HepG2 (cell line): ENCODE results near the gene IFIT3. TPM values are rescaled to one million over a fixed set of nuclear protein-coding genes. Genes with fewer than 3 reads are reported as not detected.

Source experiments
- ATAC-seq: fragments of 200-7000 bp; cut with Tn5 transposase; 3 replicates; pipeline ENCODE4 v1.9.1; 2020; ENCODE audit warnings: mild to moderate bottlenecking, moderate library complexity
- BruUV-seq: library from RNA; stranded (reverse); fragments of 400-500 nt; replicated peaks from 2 replicates; lab custom pipeline; 2021; lab: Mats Ljungman, UMichigan
- CTCF ChIA-PET: fragments of 300-600 bp; formaldehyde crosslinking; extraction: SDS; loops from one replicate; lab custom pipeline; 2021; ENCODE audit warnings: low total read pairs, inconsistent platforms, low intra/inter-chr PET ratio; lab: Yijun Ruan, JAX
- POLR2A ChIA-PET: fragments of 350-600 bp; sonication (Branson Sonifier 250); formaldehyde crosslinking; loops from one replicate; lab custom pipeline; 2020; ENCODE audit warnings: antibody characterized with exemption, inconsistent platforms; lab: Yijun Ruan, JAX
- DNase-seq: peaks from one replicate; pipeline ENCODE4 v3.0.0-alpha.2; 2015; ENCODE audit warnings: low spot score
- FAIRE-seq: peaks from 3 replicates; lab custom pipeline; 2011; peaks lifted over from hg19 to GRCh38; lab: Jason Lieb, UNC
- H2AFZ ChIP-seq: one replicate; pipeline ENCODE4 v1.6.1; 2011; ENCODE audit warnings: low read length, inconsistent platforms
- H3K27ac ChIP-seq: fragments of 300-600 bp; 3 replicates; pipeline ENCODE4 v1.8.0; 2011; ENCODE audit warnings: mixed run types, mild to moderate bottlenecking, mixed read lengths, low read length, inconsistent platforms; ENCODE audit not compliant: insufficient read depth; ENCODE audit errors: extremely low read length
- H3K27me3 ChIP-seq, 2 experiments: fragments of 200-600 bp in 1 of 2; 2 replicates in 1 of 2; 3 replicates in 1 of 2; pipeline versions ENCODE4 v1.6.0 to v1.8.0; 2011; ENCODE audit warnings: low read length in 2 of 2, mild to moderate bottlenecking in 2 of 2, moderate library complexity in 2 of 2, inconsistent platforms in 1 of 2; ENCODE audit not compliant: insufficient read depth in 2 of 2, control insufficient read depth in 1 of 2
- H3K36me3 ChIP-seq, 2 experiments: fragments of 200-600 bp in 1 of 2; replicated peaks in 1 of 2; 2 replicates in 1 of 2; 3 replicates in 1 of 2; pipeline versions ENCODE4 v1.5.1 to v1.8.0; 2011; ENCODE audit warnings: low read length in 2 of 2, inconsistent platforms in 1 of 2; ENCODE audit not compliant: insufficient read depth in 2 of 2, control insufficient read depth in 1 of 2
- H3K4me1 ChIP-seq: 2 replicates; pipeline ENCODE4 v1.5.1; 2012; ENCODE audit warnings: low read length, inconsistent platforms; ENCODE audit not compliant: insufficient read depth
- H3K4me2 ChIP-seq: 2 replicates; pipeline ENCODE4 v1.6.0; 2011; ENCODE audit warnings: low read depth, low read length, inconsistent platforms
- H3K4me3 ChIP-seq, 3 experiments: fragments of 200-600 bp in 1 of 3; sonication (generic), shearing (Covaris generic) in 1 of 3; replicated peaks in 1 of 3; 2 replicates each; pipeline ENCODE4 v1.5.1; 2011 to 2016; ENCODE audit warnings: low read length in 3 of 3, inconsistent platforms in 2 of 3, low read depth in 2 of 3, mild to moderate bottlenecking in 2 of 3, control low read depth in 1 of 3, mixed read lengths in 1 of 3; ENCODE audit not compliant: insufficient read depth in 1 of 3
- H3K79me2 ChIP-seq: one replicate; pipeline ENCODE4 v1.6.1; 2011; ENCODE audit warnings: low read length, inconsistent platforms; ENCODE audit not compliant: insufficient read depth
- H3K9ac ChIP-seq: 2 replicates; pipeline ENCODE4 v1.6.0; 2011; ENCODE audit warnings: mild to moderate bottlenecking, low read depth, low read length, inconsistent platforms; ENCODE audit not compliant: insufficient read depth
- H3K9me3 ChIP-seq: 2 replicates; pipeline ENCODE4 v1.5.1; 2012; ENCODE audit warnings: mild to moderate bottlenecking, low read length
- H4K20me1 ChIP-seq: 2 replicates; pipeline ENCODE4 v1.6.0; 2011; ENCODE audit warnings: inconsistent platforms, mild to moderate bottlenecking, low read length, moderate library complexity; ENCODE audit not compliant: insufficient read depth
- CC2D1A ChIP-seq: sonication (generic); formaldehyde crosslinking; IDR thresholded peaks from 2 replicates; pipeline ENCODE4 v1.8.1; 2023; ENCODE audit warnings: mild to moderate bottlenecking, missing genetic modification reagents
- MAFK ChIP-seq, 2 experiments: IDR thresholded peaks in 1 of 2; conservative IDR thresholded peaks in 1 of 2; 2 replicates each; pipeline ENCODE4 v1.6.1; 2011; ENCODE audit warnings: improper control_type of control experiment in 2 of 2, low read length in 2 of 2
- TEF ChIP-seq: sonication (generic); formaldehyde crosslinking; IDR thresholded peaks from 2 replicates; pipeline ENCODE4 v1.5.0; 2020; ENCODE audit warnings: missing genetic modification reagents
- ZBTB25 ChIP-seq: IDR thresholded peaks from 2 replicates; pipeline ENCODE4 v1.6.1; 2018; ENCODE audit warnings: missing genetic modification reagents
- ZBTB8A ChIP-seq: sonication (generic); formaldehyde crosslinking; IDR thresholded peaks from 2 replicates; pipeline ENCODE4 v1.4.0; 2020; ENCODE audit warnings: mild to moderate bottlenecking, low read depth, missing genetic modification reagents, borderline replicate concordance
- ZKSCAN5 ChIP-seq: sonication (generic); formaldehyde crosslinking; IDR thresholded peaks from 2 replicates; pipeline ENCODE4 v1.5.1; 2020; ENCODE audit warnings: mild to moderate bottlenecking, missing genetic modification reagents
- ZNF407 ChIP-seq: sonication (generic); formaldehyde crosslinking; IDR thresholded peaks from one replicate; pipeline ENCODE4 v1.5.1; 2020; ENCODE audit warnings: mild to moderate bottlenecking, missing genetic modification reagents; ENCODE audit errors: not compliant biosample characterization
- ZNF629 ChIP-seq: sonication (generic); formaldehyde crosslinking; conservative IDR thresholded peaks from 2 replicates; pipeline ENCODE4 v1.5.0; 2020; ENCODE audit warnings: missing genetic modification reagents
- WGBS: methylation state at CpG from one replicate; pipeline ENCODE4 v1.1.6; 2017; ENCODE audit warnings: low lambda C conversion rate; 5-methylcytosine and 5-hydroxymethylcytosine counted together
- in situ Hi-C: cut with HindIII; loops from 2 replicates; pipeline ENCODE4 v1.10.0; 2017; ENCODE audit warnings: low pct_unique_long_range_greater_than_20kb; ENCODE audit not compliant: extremely low pct_ligation_motif_present
- intact Hi-C: fragments of 100-400 bp; cut with micrococcal nuclease; formaldehyde crosslinking; loops from one replicate; pipeline ENCODE4 v1.10.0; 2022; ENCODE audit not compliant: unreplicated experiment
- polyA plus RNA-seq, 8 experiments: library from polyadenylated mRNA; depleted of rRNA in 3 of 8; stranded (reverse) in 7 of 8; unstranded in 1 of 8; fragments of >200 nt; fragmentation: Illumina TruSeq in 4 of 8; extraction: Trizol in 4 of 8; gene quantifications; 2 replicates each; pipeline versions ENCODE4 v1.2.1 to v1.2.3, GENCODE V29; 2011 to 2016; ENCODE audit warnings: low read depth in 4 of 8, missing spikeins in 1 of 8, mixed read lengths in 1 of 8; ENCODE audit not compliant: insufficient read depth in 1 of 8
- total RNA-seq, 5 experiments: library from RNA; depleted of rRNA; stranded (reverse); fragments of >200 nt; fragmentation: Illumina TruSeq; extraction: Trizol; gene quantifications; 2 replicates each; pipeline ENCODE4 v1.2.3, GENCODE V29; 2016; ENCODE audit warnings: low read depth in 1 of 5
- TF ChIP-seq, protein P1 (sequence below): sonication (generic); formaldehyde crosslinking; IDR thresholded peaks from 2 replicates; pipeline ENCODE4 v1.8.0; 2022; ENCODE audit warnings: mild to moderate bottlenecking, missing genetic modification reagents, borderline replicate concordance

Gene IFIT3
- total and polyA plus RNA-seq, 2 of the 13 experiments (the other 11 are each of a cell fraction or from before 2014, with no cell fraction given): 0.48 to 3.1 TPM

- TF ChIP-seq, protein P1, sequence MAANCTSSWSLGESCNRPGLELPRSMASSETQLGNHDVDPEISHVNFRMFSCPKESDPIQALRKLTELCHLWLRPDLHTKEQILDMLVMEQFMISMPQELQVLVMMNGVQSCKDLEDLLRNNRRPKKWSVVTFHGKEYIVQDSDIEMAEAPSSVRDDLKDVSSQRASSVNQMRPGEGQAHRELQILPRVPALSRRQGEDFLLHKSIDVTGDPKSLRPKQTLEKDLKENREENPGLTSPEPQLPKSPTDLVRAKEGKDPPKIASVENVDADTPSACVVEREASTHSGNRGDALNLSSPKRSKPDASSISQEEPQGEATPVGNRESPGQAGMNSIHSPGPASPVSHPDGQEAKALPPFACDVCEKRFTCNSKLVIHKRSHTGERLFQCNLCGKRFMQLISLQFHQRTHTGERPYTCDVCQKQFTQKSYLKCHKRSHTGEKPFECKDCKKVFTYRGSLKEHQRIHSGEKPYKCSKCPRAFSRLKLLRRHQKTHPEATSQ (CRISPR knock-in tag): no peak
- TF ChIP-seq ZBTB8A (no peak), CC2D1A (CRISPR knock-in tag) (no peak), ZKSCAN5 (CRISPR knock-in tag) (no peak)
- TF ChIP-seq, all 625 proteins: peak for 0
Observed at GRCh38 chr10:89304925-89305324, 22.9 kb upstream of the IFIT3 start (continued).

DNA sequence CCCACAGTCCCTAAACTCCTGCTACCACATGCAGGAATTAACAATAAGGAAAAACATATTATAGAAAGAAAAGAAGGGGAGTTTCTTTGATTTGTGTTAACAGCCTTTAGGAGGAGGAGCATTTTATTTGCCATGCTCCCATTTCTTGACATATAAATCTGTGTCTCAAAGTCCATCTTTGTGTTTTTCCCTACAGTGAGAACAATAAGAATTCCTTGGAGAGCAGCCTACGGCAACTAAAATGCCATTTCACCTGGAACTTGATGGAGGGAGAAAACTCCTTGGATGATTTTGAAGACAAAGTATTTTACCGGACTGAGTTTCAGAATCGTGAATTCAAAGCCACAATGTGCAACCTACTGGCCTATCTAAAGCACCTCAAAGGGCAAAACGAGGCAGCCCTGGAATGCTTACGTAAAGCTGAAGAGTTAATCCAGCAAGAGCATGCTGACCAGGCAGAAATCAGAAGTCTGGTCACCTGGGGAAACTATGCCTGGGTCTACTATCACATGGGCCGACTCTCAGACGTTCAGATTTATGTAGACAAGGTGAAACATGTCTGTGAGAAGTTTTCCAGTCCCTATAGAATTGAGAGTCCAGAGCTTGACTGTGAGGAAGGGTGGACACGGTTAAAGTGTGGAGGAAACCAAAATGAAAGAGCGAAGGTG lies 21.9 kb upstream of the IFIT3 start:
- POLR2A ChIA-PET: no interaction called here
- intact Hi-C loops: no loop called here
- CTCF ChIA-PET: no interaction called here
- TF ChIP-seq ZBTB25 (no peak), TEF (CRISPR knock-in tag) (no peak), ZNF407 (CRISPR knock-in tag) (no peak), ZNF629 (0 out of 2 replicates have a peak, but pooled peaks have one; percentile 12), MAFK (conservative IDR thresholded peaks at IDR 0.05 in 1 of 2, IDR thresholded peaks at IDR 0.05 in 1 of 2; ENCODE audit: low read length in 2 of 2) (peak; percentile 62 to 66)

More for the DNA sequence above, 21.9 kb upstream of the IFIT3 start:
- no peaks in the 10 kb centered on the region for H3K36me3 ChIP-seq
- ATAC-seq (no peak), FAIRE-seq (no peak), DNase-seq (no peak)
- H4K20me1 ChIP-seq: no peaks in the 10 kb centered on the region
- H3K4me2 ChIP-seq: no peak overlapping the region
- no peak overlapping the region for H3K4me3 ChIP-seq
- no TSS peak for BruUV-seq
- H2AFZ ChIP-seq: no peak overlapping the region
- in situ Hi-C loops: no loop called here
- H3K27ac ChIP-seq: no peak overlapping the region
- H3K27me3 ChIP-seq: peaks cover 0 to 3% of the 10 kb centered on the region in 2 experiments; a peak in 1 of 5 replicates
- no peaks in the 10 kb centered on the region for H3K79me2 ChIP-seq
- H3K4me1 ChIP-seq: peaks cover 32% of the 10 kb centered on the region
- H3K9me3 ChIP-seq: no peaks in the 10 kb centered on the region
- 34% methylated on average over 9 of the region's 9 CpGs for WGBS
- no peak overlapping the region for H3K9ac ChIP-seq
